Measurements from ENCODE around the gene TCEAL1. TPM values are rescaled to one million over a fixed set of nuclear protein-coding genes. Genes with fewer than 3 reads are reported as not detected.

The TCEAL1 gene
- polyA plus RNA-seq, 4 donors, result 31.5 to 33.0 (median 31.9) TPM

DNA sequence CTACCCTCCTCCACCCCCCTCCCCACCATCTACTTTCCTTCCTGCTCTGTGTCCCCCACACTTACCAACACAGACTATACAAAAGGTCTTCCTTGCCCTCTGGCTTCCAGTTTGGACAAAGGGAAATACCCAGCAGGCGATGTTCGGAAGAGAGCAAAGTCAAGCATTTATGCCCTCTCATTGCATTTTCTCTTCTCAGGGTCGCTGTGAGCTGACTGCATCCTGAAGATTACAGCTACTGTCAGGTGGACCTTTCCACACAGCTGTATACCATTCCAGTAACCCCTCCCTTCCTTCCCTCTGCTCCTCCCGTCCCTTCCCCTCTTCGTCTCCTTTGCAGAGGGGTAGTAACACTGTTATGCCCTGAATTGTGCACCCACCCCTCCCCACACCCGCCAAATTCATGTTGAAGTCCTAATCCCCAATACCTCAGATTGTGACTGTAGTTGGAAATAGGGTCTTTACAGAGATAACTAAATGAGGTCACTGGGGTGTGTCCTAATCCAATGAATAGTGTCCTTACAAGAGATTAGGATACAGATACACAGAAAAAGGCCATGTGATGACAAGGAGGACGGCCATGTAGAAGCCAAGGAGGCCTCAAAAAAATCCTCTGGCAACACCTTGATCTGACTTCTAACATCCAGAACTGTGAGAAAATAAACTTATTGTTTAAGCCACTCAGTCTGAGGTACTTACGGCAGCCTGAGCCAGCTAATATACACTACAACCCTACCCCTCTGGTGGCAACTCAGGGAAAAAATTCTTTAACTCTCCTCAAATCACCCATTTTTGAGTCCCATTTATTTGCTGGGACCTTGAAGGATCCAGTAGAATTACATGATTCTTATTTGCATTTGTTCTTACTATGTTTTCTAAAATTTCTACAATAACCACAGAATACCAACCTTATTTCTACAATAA, 46.0 kb downstream of the TCEAL1 start:
- DNase-seq (ENCODE audit: low read depth in 4 of 4, low spot score in 3 of 4), result no peak

DNA sequence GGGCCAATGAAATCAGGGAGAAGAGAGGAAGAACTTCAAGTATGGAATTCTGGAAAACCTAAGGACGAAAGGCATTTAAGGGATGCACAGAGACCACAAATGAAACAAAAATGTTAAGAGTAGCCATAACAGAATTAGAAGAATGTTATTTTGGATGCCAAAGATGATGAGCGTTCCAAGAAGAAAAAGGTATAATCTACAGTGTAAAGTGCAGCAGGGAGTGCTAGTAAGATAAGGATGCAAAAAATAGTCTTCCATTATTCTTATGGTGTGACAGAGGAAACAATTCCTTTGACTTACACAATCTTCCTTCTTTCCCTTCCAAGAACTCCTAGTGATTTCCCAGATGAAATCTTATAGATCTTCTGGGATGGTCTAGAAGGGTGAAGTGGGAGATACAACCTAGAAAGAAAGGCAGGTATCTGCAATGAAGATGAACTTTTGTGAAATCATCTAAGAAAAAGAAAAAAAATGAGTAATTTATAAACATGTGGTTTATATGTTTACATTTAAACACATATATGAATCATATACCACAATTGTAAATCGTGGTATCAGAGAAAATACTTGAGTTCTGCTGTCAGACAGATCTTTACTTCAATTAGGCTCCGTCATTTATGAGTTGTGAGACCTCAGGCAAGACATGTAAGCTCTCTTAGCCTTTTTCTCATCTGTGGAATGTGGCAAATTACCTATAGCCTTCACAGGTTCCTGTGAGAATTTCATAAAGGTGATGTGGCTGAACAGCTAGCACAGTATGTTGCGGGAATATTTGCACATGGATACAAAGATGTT, 49.6 kb downstream of the TCEAL1 start:
- no peak for DNase-seq (ENCODE audit: low read depth in 4 of 4, low spot score in 3 of 4)

Other genes with a start within 250 kb of the TCEAL1 start
- 1 to 10 TPM; 2.4 to 3.4 (median 2.8) TPM for gene RAB40A, start 109.5 kb upstream of the TCEAL1 start, polyA plus RNA-seq (ENCODE audit: insufficient read length in 4 of 4)
- gene TCEAL4, start 43.5 kb upstream of the TCEAL1 start, polyA plus RNA-seq (ENCODE audit: insufficient read length in 4 of 4), result 100 to 1,000 TPM; 164 to 177 (median 170) TPM
- 10 to 100 TPM; 32.5 to 37.2 (median 34.1) TPM for gene TCEAL3, start 21.0 kb upstream of the TCEAL1 start, polyA plus RNA-seq (ENCODE audit: insufficient read length in 4 of 4)
- 100 to 1,000 TPM; 307 to 342 (median 335) TPM for gene MORF4L2, start 57.7 kb downstream of the TCEAL1 start, polyA plus RNA-seq (ENCODE audit: insufficient read length in 4 of 4)
- gene TMEM31, start 81.9 kb downstream of the TCEAL1 start, polyA plus RNA-seq (ENCODE audit: insufficient read length in 4 of 4), result 1 to 10 TPM in 3 of 4 donors, under 1 TPM in 1; 0.66 to 1.4 (median 1.1) TPM
- gene PLP1, start 147.9 kb downstream of the TCEAL1 start, polyA plus RNA-seq (ENCODE audit: insufficient read length in 4 of 4), result 10 to 100 TPM in 1 of 4 donors, 1 to 10 TPM in 3; 6.8 to 20.4 (median 7.3) TPM
- gene RAB9B, start 203.3 kb downstream of the TCEAL1 start, polyA plus RNA-seq (ENCODE audit: insufficient read length in 4 of 4), result 1 to 10 TPM; 2.4 to 3.2 (median 2.9) TPM

Measured in right renal pelvis (tissue), 4 donors.